HepG2 (cell line): ENCODE measurements around the gene OSBPL8. TPM values are rescaled to one million over a fixed set of nuclear protein-coding genes. Genes with fewer than 3 reads are reported as not detected.

ENCODE experiments used
- AKNA ChIP-seq: sonication (generic); formaldehyde crosslinking; IDR thresholded peaks from 2 replicates; pipeline ENCODE4 v1.4.0; 2020; ENCODE audit warnings: missing genetic modification reagents, borderline replicate concordance
- FUBP1 ChIP-seq: sonication (generic); formaldehyde crosslinking; IDR thresholded peaks from 2 replicates; pipeline ENCODE4 v1.5.1; 2020; ENCODE audit warnings: missing genetic modification reagents, mild to moderate bottlenecking, borderline replicate concordance
- HNRNPL ChIP-seq: fragments of 200-400 bp; formaldehyde crosslinking; IDR thresholded peaks from 2 replicates; pipeline ENCODE4 v1.6.1; 2017; ENCODE audit warnings: mild to moderate bottlenecking, low read depth, low read length
- KAT8 ChIP-seq: IDR thresholded peaks from 2 replicates; pipeline ENCODE4 v1.6.1; 2016; ENCODE audit warnings: missing genetic modification reagents, missing compliant biosample characterization
- MIXL1 ChIP-seq: IDR thresholded peaks from 2 replicates; pipeline ENCODE4 v1.6.1; 2016
- PHF20 ChIP-seq: sonication (generic); formaldehyde crosslinking; IDR thresholded peaks from 2 replicates; pipeline ENCODE4 v1.5.0; 2020; ENCODE audit warnings: mild to moderate bottlenecking, missing genetic modification reagents
- THAP11 ChIP-seq: IDR thresholded peaks from 2 replicates; pipeline ENCODE4 v1.6.1; 2016; ENCODE audit warnings: missing biosample characterization, missing genetic modification reagents
- ZNF292 ChIP-seq: sonication (generic); formaldehyde crosslinking; IDR thresholded peaks from 2 replicates; pipeline ENCODE4 v1.8.1; 2022; ENCODE audit warnings: mild to moderate bottlenecking, low read depth, missing genetic modification reagents, borderline replicate concordance
- ZNF484 ChIP-seq: sonication (generic); formaldehyde crosslinking; IDR thresholded peaks from 2 replicates; pipeline ENCODE4 v1.5.1; 2020; ENCODE audit warnings: mild to moderate bottlenecking, low read depth, missing genetic modification reagents, borderline replicate concordance
- ZNF543 ChIP-seq: sonication (generic); formaldehyde crosslinking; IDR thresholded peaks from 2 replicates; pipeline ENCODE4 v1.4.0; 2020; ENCODE audit warnings: mild to moderate bottlenecking, missing genetic modification reagents
- ZNF790 ChIP-seq: sonication (generic); formaldehyde crosslinking; IDR thresholded peaks from 2 replicates; pipeline ENCODE4 v1.8.0; 2022; ENCODE audit warnings: missing genetic modification reagents, mild to moderate bottlenecking, borderline replicate concordance
- polyA plus RNA-seq, 8 experiments: library from polyadenylated mRNA; depleted of rRNA in 3 of 8; stranded (reverse) in 7 of 8; unstranded in 1 of 8; fragments of >200 nt; fragmentation: Illumina TruSeq in 4 of 8; extraction: Trizol in 4 of 8; gene quantifications; 2 replicates each; pipeline versions ENCODE4 v1.2.1 to v1.2.3, GENCODE V29; 2011 to 2016; ENCODE audit warnings: low read depth in 4 of 8, missing spikeins in 1 of 8, mixed read lengths in 1 of 8; ENCODE audit not compliant: insufficient read depth in 1 of 8
- total RNA-seq, 5 experiments: library from RNA; depleted of rRNA; stranded (reverse); fragments of >200 nt; fragmentation: Illumina TruSeq; extraction: Trizol; gene quantifications; 2 replicates each; pipeline ENCODE4 v1.2.3, GENCODE V29; 2016; ENCODE audit warnings: low read depth in 1 of 5
- TF ChIP-seq, protein P1 (sequence below): sonication (generic); formaldehyde crosslinking; IDR thresholded peaks from 2 replicates; pipeline ENCODE4 v1.5.0; 2020; ENCODE audit warnings: missing genetic modification reagents
- TF ChIP-seq, protein P2 (sequence below): IDR thresholded peaks from 2 replicates; pipeline ENCODE4 v1.6.1; 2012; ENCODE audit warnings: low read depth, low read length, improper control_type of control experiment

OSBPL8 gene
- total and polyA plus RNA-seq, 2 of the 13 experiments (the other 11 are each of a cell fraction or from before 2014, with no cell fraction given): 11.0 to 33.9 TPM

DNA sequence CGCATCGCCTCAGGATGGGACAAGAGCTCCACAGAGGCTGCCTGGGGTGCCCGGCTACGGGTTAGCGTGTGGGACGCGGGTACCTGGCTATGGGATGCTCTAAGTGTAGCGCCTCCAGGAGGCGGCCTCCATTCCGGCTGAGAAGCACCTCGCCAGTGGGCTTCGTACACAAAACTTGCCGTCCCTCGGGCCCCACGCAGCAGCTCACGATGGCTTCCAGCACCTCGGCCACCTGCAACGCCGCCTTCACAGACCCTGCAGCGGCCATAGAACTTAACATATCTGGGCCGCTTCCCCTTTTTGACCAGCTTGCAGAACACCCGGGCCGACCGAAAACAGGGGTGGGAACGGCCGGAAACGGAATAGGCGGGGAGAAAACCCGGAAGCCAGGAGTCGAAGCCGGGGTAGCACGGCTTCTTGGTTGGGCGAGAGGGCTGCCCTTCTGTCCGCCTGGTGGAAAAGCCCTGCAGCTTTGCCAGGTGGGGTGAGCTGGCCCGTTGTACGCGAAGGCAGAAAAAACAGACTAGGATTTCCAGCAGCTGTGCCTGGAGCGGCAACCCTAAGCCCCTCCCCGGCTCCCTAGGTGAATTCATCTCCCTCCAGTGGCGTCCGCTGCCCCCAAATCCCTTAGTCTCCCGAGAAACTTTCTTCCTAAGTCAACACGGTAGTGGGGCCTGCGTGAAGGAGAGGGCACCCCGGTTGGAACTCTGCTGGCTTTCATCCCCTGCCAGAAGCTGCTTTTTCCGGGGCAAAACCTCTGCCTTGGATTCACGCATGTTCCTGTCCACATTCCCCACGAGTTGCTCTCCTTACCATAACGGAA lies 211.3 kb downstream of the OSBPL8 start, which contains the start of gene BBS10 (continued):
- TF ChIP-seq FUBP1 (CRISPR knock-in tag): no peak
- no peak for TF ChIP-seq ZNF790 (CRISPR knock-in tag)
- TF ChIP-seq KAT8 (CRISPR knock-in tag): peak; percentile 97
- peak; percentile 37; the same call in 1 of the 2 replicates for TF ChIP-seq AKNA (CRISPR knock-in tag)
- TF ChIP-seq, protein P1, sequence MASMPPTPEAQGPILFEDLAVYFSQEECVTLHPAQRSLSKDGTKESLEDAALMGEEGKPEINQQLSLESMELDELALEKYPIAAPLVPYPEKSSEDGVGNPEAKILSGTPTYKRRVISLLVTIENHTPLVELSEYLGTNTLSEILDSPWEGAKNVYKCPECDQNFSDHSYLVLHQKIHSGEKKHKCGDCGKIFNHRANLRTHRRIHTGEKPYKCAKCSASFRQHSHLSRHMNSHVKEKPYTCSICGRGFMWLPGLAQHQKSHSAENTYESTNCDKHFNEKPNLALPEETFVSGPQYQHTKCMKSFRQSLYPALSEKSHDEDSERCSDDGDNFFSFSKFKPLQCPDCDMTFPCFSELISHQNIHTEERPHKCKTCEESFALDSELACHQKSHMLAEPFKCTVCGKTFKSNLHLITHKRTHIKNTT (CRISPR knock-in tag): no peak
- TF ChIP-seq HNRNPL: peak; percentile 73; the same call in 1 of the 2 replicates
- 0 out of 2 replicates have a peak, but pooled peaks have one; percentile 32 for TF ChIP-seq ZNF292 (CRISPR knock-in tag)
- peak; percentile 12; the same call in 1 of the 2 replicates for TF ChIP-seq MIXL1 (CRISPR knock-in tag)
- TF ChIP-seq ZNF484 (CRISPR knock-in tag): no peak
- TF ChIP-seq, protein P2, sequence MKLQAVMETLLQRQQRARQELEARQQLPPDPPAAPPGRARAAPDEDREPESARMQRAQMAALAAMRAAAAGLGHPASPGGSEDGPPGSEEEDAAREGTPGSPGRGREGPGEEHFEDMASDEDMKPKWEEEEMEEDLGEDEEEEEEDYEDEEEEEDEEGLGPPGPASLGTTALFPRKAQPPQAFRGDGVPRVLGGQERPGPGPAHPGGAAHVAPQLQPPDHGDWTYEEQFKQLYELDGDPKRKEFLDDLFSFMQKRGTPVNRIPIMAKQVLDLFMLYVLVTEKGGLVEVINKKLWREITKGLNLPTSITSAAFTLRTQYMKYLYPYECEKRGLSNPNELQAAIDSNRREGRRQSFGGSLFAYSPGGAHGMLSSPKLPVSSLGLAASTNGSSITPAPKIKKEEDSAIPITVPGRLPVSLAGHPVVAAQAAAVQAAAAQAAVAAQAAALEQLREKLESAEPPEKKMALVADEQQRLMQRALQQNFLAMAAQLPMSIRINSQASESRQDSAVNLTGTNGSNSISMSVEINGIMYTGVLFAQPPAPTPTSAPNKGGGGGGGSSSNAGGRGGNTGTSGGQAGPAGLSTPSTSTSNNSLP: no peak
- TF ChIP-seq PHF20: peak; percentile 95
- peak; percentile 77; the same call in 1 of the 2 replicates for TF ChIP-seq ZNF543
- TF ChIP-seq THAP11 (CRISPR knock-in tag): peak; percentile 89
